Medulla oblongata (tissue), 1 donor: ENCODE measurements around the gene TAGLN.
A peak's percentile ranks its signal among the peaks of the same experiment; 100 is the strongest.

Source experiments
- DNase-seq: peaks from one replicate; pipeline ENCODE4 v3.0.0-alpha.2; 2015; ENCODE audit errors: extremely low spot score

TAGLN gene

GRCh38 chr11:117214404-117215110 lies 15.4 kb downstream of the TAGLN start:
- no peak for DNase-seq

GRCh38 chr11:117217141-117218084 lies 18.2 kb downstream of the TAGLN start:
- DNase-seq, result no peak

- DNase-seq, result peak; percentile 35
These were observed 19.2 kb downstream of the TAGLN start for GRCh38 chr11:117218133-117218915.

- no peak for DNase-seq
These were observed 19.8 kb downstream of the TAGLN start for GRCh38 chr11:117219001-117219400.

GRCh38 chr11:117219455-117219854 lies 20.3 kb downstream of the TAGLN start:
- DNase-seq, result no peak

GRCh38 chr11:117219995-117220394 lies 20.8 kb downstream of the TAGLN start:
- DNase-seq, result no peak

- peak; percentile 81 for DNase-seq
These were observed 21.4 kb downstream of the TAGLN start for GRCh38 chr11:117220568-117220967.

- DNase-seq, result peak; percentile 63
These were observed 22.0 kb downstream of the TAGLN start for GRCh38 chr11:117220999-117221774.

- DNase-seq, result no peak
These were observed 22.8 kb downstream of the TAGLN start for GRCh38 chr11:117221775-117222517.

- DNase-seq, result no peak
These were observed 24.0 kb downstream of the TAGLN start for GRCh38 chr11:117222991-117223740.

- DNase-seq, result no peak
These were observed 24.8 kb downstream of the TAGLN start for GRCh38 chr11:117223741-117224689.

GRCh38 chr11:117225553-117226170 lies 26.5 kb downstream of the TAGLN start:
- no peak for DNase-seq

GRCh38 chr11:117226388-117227385 lies 27.5 kb downstream of the TAGLN start:
- DNase-seq, result peak; percentile 93

GRCh38 chr11:117228091-117228490 lies 28.9 kb downstream of the TAGLN start:
- DNase-seq, result no peak

- DNase-seq, result no peak
These were observed 30.2 kb downstream of the TAGLN start for GRCh38 chr11:117229411-117229810.

GRCh38 chr11:117229931-117230285 lies 30.7 kb downstream of the TAGLN start:
- DNase-seq, result no peak
